GM23338 (cell line): ENCODE data around the gene PMIS2.

Experiments
- CREB1 ChIP-seq: fragments of 250-450 bp; sonication (Bioruptor Pico); IDR thresholded peaks from 2 replicates; pipeline ENCODE4 v1.5.0; 2020; ENCODE audit warnings: low read depth, mild to moderate bottlenecking, moderate library complexity
- POLR2AphosphoS5 ChIP-seq: IDR thresholded peaks from 2 replicates; pipeline ENCODE4 v1.6.1; 2016; ENCODE audit warnings: antibody characterized with exemption, low read depth
- ZNF114 ChIP-seq: fragments of 250-450 bp; sonication (Bioruptor Pico); IDR thresholded peaks from 2 replicates; pipeline ENCODE4 v1.5.0; 2020; ENCODE audit warnings: mild to moderate bottlenecking, moderate library complexity
- TF ChIP-seq, protein P1 (sequence below), 2 experiments: fragments of 200-600 bp in 1 of 2; sonication (generic) in 1 of 2; conservative IDR thresholded peaks; 2 replicates each; pipeline versions ENCODE4 v1.5.1 to v1.6.1; 2016 to 2017; ENCODE audit warnings: antibody characterized with exemption in 2 of 2, low read depth in 2 of 2, mild to moderate bottlenecking in 2 of 2, moderate library complexity in 1 of 2

DNA sequence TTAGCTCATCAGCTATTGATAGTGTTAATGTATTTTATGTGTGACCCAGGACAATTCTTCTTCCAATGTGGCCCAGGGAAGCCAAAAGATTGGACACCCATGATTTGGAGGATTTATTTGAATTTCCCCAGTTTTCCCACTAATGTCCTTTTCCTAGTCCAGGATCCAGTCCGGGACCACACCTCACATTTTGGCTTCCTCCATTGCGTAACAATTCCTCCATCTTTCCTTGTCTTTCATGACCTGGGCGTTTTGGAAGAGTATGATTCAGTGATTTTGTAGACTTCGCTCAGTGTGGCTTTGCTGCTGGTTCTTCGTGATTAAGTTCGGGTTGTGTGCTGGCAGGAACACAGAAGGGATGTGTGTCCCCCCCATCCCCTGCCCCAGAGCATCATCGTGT lies 19.2 kb upstream of the PMIS2 start:
- TF ChIP-seq, protein P1, sequence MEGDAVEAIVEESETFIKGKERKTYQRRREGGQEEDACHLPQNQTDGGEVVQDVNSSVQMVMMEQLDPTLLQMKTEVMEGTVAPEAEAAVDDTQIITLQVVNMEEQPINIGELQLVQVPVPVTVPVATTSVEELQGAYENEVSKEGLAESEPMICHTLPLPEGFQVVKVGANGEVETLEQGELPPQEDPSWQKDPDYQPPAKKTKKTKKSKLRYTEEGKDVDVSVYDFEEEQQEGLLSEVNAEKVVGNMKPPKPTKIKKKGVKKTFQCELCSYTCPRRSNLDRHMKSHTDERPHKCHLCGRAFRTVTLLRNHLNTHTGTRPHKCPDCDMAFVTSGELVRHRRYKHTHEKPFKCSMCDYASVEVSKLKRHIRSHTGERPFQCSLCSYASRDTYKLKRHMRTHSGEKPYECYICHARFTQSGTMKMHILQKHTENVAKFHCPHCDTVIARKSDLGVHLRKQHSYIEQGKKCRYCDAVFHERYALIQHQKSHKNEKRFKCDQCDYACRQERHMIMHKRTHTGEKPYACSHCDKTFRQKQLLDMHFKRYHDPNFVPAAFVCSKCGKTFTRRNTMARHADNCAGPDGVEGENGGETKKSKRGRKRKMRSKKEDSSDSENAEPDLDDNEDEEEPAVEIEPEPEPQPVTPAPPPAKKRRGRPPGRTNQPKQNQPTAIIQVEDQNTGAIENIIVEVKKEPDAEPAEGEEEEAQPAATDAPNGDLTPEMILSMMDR (conservative IDR thresholded peaks at IDR 0.05; ENCODE audit: low read depth in 2 of 2): no peak
- TF ChIP-seq ZNF114 (CRISPR knock-in tag): no peak
- TF ChIP-seq POLR2AphosphoS5: no peak
- TF ChIP-seq CREB1 (CRISPR knock-in tag): no peak
